Type B pancreatic cell (in vitro differentiated cells): ENCODE data around the gene SRC. TPM values are rescaled to one million over a fixed set of nuclear protein-coding genes. Genes with fewer than 3 reads are reported as not detected.

Source experiments
- DNase-seq: peaks from one replicate; pipeline ENCODE4 v3.0.0; 2021; ENCODE audit warnings: mixed read lengths; ENCODE audit not compliant: unreplicated experiment; ENCODE audit errors: extremely low spot score
- H3K27ac Mint-ChIP-seq: 2 replicates; pipeline ENCODE4 v1.8.0; 2021; ENCODE audit warnings: mild to moderate bottlenecking, mixed read lengths
- H3K27me3 Mint-ChIP-seq: 2 replicates; pipeline ENCODE4 v1.8.0; 2021; ENCODE audit warnings: mixed read lengths
- H3K36me3 Mint-ChIP-seq: 2 replicates; pipeline ENCODE4 v1.8.0; 2021; ENCODE audit warnings: mixed read lengths
- H3K4me1 Mint-ChIP-seq: one replicate; pipeline ENCODE4 v1.8.0; 2021; ENCODE audit warnings: mixed read lengths; ENCODE audit not compliant: unreplicated experiment
- H3K4me3 Mint-ChIP-seq: 2 replicates; pipeline ENCODE4 v1.8.0; 2021; ENCODE audit warnings: mild to moderate bottlenecking, mixed read lengths
- H3K9me3 Mint-ChIP-seq: 2 replicates; pipeline ENCODE4 v1.8.0; 2021; ENCODE audit warnings: mixed read lengths
- total RNA-seq: library from RNA; stranded (reverse); gene quantifications from 2 replicates; pipeline ENCODE4 v1.2.1, GENCODE V29; 2021; ENCODE audit warnings: low replicate concordance
- TF ChIP-seq, protein P1 (sequence below): fragments of 200-600 bp; sonication (generic); conservative IDR thresholded peaks from 2 replicates; pipeline ENCODE4 v1.5.0; 2021; ENCODE audit warnings: antibody characterized with exemption, mild to moderate bottlenecking

The SRC gene
- total RNA-seq, 1 donor from 2014 or later = 56.0 TPM

DNA sequence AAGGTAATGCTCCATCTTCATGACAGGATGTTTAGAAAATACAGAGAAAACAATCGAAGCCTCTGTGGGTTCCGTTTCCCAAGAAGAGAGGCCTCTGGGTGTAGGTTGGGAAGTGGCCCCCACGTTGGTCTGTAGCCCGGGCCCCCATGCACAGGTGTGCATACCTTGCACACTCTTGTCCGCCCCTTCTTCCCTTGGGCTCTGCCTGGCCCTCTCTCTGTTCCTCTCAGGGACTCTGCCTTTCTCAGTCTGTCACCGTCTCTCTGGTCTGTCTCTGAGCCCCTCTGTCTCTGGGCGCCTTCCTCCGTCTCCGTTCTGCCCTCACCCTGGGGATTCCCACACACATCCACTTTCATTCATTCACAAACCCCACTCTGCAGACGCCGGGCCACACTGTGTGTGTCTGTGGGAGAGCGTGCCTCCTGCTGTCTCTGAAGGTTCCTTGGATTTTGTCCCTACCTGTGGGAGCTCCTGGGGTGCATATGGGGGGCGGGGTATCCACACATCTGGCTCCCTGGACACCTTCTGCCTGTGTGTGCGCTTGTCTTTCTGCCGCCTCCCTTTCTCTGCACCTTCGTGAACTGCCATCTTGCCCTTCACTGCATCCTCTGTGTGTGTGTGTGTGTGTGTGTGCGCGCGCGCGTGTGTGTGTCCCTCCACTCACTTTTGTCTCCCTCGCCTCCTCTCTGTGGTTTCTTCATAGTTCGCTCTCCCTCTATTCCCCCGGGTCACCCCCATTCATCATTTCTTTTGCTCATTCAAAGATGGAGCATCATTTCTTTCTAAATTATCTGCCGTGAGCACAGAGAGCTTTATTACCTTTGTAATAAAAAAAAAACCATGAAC lies 75.3 kb downstream of the SRC start:
- no peak for DNase-seq
- H3K4me3 Mint-ChIP-seq = peak overlapping the region; percentile 4
- peaks cover 22% of the 10 kb centered on the region for H3K4me1 Mint-ChIP-seq
- no peaks in the 10 kb centered on the region for H3K36me3 Mint-ChIP-seq
- TF ChIP-seq, protein P1, sequence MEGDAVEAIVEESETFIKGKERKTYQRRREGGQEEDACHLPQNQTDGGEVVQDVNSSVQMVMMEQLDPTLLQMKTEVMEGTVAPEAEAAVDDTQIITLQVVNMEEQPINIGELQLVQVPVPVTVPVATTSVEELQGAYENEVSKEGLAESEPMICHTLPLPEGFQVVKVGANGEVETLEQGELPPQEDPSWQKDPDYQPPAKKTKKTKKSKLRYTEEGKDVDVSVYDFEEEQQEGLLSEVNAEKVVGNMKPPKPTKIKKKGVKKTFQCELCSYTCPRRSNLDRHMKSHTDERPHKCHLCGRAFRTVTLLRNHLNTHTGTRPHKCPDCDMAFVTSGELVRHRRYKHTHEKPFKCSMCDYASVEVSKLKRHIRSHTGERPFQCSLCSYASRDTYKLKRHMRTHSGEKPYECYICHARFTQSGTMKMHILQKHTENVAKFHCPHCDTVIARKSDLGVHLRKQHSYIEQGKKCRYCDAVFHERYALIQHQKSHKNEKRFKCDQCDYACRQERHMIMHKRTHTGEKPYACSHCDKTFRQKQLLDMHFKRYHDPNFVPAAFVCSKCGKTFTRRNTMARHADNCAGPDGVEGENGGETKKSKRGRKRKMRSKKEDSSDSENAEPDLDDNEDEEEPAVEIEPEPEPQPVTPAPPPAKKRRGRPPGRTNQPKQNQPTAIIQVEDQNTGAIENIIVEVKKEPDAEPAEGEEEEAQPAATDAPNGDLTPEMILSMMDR = no peak
- peaks cover 48% of the 10 kb centered on the region for H3K27me3 Mint-ChIP-seq
- peak overlapping the region; percentile 68 for H3K27ac Mint-ChIP-seq
- H3K9me3 Mint-ChIP-seq = no peaks in the 10 kb centered on the region

DNA sequence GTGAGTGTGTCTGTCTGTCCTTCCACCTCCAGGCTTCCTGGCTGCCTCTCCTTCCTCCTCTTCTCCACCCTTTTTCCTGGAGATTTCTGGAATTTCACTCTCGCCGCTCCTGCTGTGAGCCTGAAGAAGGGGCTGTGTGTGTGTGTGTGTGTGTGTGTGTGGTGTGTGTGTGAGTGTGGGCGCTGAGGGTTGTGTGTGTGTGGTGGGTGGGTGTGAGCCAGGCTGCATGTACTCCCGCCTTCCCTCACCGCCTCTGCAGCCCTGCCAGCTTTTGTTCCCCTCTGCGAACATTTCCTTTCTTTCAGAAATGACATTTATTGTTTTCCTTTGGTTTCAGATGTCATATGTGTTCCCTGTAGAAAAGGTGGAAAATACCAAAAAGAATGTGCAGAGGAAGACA lies 76.0 kb downstream of the SRC start:
- peaks cover 22% of the 10 kb centered on the region for H3K4me1 Mint-ChIP-seq
- H3K36me3 Mint-ChIP-seq = no peaks in the 10 kb centered on the region
- no peak for DNase-seq
- H3K9me3 Mint-ChIP-seq = no peaks in the 10 kb centered on the region
- TF ChIP-seq, protein P1 = no peak
- peak overlapping the region; percentile 68 for H3K27ac Mint-ChIP-seq
- H3K4me3 Mint-ChIP-seq = peak overlapping the region; percentile 4
- H3K27me3 Mint-ChIP-seq = peaks cover 41% of the 10 kb centered on the region

DNA sequence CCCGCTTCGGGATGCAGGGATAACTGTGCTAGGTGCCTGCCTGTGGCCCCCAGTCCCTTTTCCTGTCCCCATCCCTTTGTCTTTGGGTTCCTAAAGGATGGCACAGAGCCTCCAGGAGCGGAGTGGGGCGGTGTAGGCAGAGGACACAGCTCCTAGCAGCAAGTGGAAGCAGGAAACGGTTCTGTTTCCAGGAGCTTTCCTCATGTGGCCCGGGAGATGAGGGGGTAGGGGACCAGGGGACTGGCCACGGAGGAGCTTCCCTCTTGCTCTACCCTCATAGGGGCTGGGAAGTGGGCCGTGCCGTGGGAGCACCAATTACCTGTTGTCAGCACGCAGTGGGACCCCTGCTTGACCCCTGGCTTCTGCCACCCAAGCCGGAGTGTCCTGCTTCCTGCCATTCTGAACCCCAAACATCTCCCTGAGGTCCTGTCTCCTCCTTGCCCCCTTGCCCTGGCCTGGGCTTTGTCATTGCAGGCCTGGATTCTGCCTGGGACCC lies 76.9 kb downstream of the SRC start:
- H3K27me3 Mint-ChIP-seq = peaks cover 39% of the 10 kb centered on the region
- no peaks in the 10 kb centered on the region for H3K36me3 Mint-ChIP-seq
- DNase-seq = no peak
- H3K27ac Mint-ChIP-seq = no peak overlapping the region
- TF ChIP-seq, protein P1 = no peak
- H3K4me1 Mint-ChIP-seq = peaks cover 22% of the 10 kb centered on the region
- H3K4me3 Mint-ChIP-seq = no peak overlapping the region
- no peaks in the 10 kb centered on the region for H3K9me3 Mint-ChIP-seq

DNA sequence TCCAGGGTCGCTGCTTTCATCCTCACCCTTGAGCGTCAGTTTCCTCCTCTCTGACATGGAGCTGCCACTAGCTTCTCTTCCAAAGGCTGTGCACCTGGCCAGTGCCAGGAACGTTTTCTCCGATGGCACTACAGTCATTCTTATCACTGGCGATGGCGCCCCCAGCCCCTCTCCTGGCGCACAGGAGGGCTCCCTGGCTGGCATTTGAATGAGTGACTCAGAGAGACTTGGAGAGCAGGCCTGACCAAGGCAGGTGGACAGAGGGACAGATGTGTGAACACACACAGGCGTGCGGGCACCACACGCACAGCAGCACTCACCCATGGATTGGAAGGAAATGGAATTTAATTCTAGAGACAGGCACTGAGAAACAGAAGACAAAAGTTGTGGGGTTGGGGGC lies 77.6 kb downstream of the SRC start:
- no peak for DNase-seq
- no peak overlapping the region for H3K27ac Mint-ChIP-seq
- TF ChIP-seq, protein P1 = no peak
- peaks cover 22% of the 10 kb centered on the region for H3K4me1 Mint-ChIP-seq
- no peaks in the 10 kb centered on the region for H3K9me3 Mint-ChIP-seq
- no peaks in the 10 kb centered on the region for H3K36me3 Mint-ChIP-seq
- no peak overlapping the region for H3K4me3 Mint-ChIP-seq
- peaks cover 39% of the 10 kb centered on the region for H3K27me3 Mint-ChIP-seq

DNA sequence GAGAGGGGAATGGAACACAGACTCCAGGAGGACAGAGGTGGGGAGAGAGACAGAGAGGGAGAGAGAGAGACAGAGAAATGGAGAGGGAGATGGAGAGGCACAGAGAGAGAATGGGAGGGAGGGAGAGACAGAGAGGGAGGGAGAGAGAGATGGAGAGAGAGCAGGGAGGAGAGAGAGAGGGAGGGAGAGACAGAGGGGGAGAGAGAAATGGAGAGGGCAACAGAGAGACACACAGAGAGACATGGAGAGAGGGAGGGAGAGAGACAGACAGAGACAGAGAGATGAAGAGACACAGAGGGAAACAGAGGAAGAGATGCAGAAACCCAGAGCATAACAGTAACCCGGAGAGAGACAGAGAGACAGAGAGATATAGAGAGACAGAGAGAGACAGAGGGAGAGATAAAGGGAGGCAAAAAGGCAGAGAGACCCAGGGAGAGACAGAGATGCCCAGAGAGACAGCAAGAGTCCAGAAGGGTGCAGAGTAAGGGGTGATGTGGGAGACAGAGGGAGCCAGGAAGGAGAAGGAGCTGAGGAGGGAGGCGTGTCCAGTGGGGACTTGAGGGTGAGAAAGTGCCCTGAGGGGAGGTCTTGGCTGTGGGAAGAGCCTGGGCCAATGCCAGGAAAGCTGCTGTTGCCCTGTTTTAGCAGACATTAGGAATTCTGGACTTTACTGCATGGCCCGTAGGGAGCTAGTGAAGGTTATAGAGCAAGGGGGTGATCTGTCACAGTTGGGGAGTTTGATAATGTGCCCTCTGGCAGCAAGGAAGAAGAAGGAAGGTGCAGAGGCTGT lies 78.3 kb downstream of the SRC start:
- no peak for DNase-seq
- TF ChIP-seq, protein P1 = no peak
- Mint-ChIP-seq H3K36me3 (no peaks in the 10 kb centered on the region), H3K4me3 (no peak overlapping the region), H3K4me1 (peaks cover 22% of the 10 kb centered on the region), H3K9me3 (no peaks in the 10 kb centered on the region), H3K27ac (no peak overlapping the region), H3K27me3 (peaks cover 39% of the 10 kb centered on the region)
